ENCODE data around the gene FGGY.
A peak's percentile ranks its signal among the peaks of the same experiment; 100 is the strongest.

Gene FGGY

DNA sequence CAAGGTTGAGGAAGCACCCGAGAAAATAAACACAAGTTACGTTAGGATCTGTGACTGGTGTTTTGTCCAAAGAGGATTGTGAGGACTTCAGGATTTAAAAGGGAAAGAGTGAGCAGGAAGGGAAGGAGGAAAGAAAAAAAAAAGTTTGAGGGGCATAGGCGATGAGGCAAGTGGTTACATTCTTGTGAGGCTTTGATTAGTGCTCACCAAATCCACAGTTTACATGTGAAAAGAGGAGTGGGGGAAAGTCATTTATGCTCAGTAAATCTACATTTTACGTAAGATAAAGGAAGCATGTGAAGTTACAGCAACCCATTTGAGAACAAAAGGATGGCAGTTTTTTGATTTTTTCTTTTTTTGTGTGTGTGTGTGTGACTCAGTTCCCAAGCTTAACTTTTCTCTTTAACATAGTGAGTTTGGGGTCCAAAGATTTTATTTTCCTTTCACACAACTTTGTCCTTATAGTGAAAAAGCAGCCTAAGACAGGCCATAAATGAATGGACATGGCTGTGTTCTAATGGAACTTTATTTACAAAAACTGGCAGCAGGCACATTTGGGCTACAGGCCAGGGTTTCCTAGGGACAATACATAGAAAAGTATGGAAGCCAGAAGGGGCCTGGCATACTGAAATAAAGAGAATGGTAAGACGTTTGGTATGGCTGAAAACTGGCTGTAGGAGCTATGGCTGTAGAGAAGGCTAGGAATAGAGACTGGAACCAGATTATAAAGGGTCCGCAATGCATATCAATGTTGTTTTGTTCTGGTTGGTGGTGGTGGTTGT is 121.7 kb downstream of the FGGY start:
- no peak for DNase-seq

DNA sequence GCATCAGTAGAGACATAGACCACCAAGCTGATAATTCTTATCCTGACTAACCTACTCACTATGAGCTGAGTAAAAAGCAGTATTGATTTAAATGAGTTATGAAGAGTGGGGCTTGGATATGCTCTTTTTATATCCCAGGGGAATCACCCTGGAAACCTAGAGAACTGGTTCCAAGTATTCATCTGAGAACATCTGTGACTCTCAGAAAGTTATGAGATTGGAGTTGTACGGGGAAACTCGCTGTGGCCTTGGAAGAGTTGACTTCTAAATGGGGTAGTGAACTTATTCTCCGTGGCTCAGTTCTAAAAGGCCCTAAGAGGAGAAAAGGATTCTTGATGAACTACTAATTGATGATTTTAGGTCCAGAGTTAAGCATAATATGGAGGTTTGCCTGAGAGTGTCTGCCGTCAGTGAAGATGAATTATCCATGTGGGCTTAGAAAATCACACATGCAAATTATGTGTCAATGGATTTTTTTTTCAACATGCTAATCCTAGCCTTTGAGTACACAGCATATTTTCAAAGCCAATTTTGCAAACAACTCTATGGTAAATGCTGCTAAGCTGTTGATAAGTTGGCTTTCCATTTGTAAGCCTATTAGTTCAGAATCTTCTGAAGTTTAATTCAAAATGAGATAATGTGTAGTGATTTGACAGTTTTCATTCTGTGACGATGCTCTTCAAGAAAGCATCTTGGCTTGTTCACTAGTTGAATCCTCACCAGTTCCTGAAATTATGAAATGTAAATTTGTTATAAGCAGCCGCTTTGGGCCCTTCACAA is 122.7 kb downstream of the FGGY start:
- no peak for DNase-seq

DNA sequence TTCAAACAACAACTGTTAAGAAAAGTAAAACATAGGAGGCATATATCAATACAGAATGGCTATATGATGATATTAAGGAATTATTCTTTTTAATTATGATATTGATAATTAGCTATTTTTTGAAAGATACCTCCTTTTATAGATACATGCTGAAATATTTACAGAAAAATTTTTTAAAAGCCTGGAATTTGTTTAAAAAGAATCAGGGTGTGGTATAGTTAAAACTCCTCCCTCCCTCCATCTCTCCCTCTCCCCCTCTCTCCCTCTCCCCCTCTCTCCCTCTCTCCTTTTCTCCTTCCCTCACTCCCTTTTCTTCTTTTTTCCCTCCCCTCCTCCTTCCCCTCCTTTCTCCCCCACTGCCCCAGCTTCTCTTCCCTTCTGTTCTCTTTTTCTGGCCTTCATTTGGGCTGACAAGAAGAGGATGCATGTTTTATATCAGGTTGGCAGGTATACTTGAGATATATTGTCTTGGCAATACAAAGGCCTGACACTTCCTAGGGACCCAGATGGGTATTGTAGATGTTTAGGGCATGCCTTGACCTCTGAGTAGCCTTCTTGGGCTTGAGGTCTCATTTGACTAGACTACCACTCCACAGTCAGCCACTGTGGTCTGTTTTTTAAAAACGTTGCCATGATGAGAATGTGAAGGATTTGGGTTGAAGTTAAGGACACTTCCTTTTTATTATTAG is 124.5 kb downstream of the FGGY start:
- DNase-seq = no peak

DNA sequence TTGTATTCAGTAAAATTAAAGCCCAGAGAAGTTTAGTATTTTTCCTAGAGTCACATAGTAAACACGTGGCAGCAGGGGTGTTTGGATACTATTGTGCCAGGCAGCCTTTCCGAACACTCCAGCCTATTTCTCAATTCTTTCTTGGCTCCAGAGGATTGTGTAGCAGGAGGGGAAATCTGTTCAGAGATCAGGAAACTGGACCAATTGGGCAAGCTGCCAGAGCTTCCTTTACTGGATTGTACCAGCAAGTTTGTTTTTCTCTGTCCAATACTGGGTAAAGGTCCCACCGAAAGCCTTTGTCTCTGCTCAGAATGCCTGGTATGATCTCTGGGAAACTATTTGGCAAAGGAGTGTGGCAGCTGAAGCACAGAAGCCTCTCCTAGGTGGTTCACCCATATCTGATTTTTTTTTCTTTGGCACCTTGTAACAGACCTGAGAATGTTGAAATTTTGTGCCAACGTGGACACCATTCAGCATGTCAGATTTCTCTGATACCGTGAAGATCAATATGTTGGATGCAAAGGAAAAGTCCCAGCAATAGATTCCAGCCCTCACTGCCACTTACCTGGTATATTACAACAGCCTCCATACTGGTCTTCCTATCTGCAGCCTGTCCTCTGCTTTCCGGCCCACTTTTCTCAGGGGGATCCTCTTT is 126.2 kb downstream of the FGGY start:
- DNase-seq = no peak

DNA sequence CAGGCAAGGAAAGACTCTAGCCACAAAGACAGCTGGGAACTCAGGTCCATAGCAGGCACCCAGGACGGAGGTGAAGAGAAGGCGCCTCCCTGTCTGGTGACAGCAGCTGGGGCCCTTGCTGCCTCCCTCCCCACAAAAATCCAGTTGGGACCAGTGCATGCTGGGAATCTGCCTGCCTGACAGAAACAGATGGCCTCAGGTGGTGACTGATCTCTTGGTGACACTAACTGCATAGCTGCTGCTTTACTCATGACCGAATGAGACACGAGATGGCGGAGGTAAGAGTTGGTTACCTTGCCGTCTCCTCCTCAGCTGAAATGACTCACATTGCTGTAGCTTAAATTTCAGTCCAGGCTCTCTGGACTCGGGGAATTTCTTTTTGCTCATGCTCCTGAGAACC is 130.3 kb downstream of the FGGY start:
- DNase-seq = peak in 1 of 2 experiments; percentile 3

DNA sequence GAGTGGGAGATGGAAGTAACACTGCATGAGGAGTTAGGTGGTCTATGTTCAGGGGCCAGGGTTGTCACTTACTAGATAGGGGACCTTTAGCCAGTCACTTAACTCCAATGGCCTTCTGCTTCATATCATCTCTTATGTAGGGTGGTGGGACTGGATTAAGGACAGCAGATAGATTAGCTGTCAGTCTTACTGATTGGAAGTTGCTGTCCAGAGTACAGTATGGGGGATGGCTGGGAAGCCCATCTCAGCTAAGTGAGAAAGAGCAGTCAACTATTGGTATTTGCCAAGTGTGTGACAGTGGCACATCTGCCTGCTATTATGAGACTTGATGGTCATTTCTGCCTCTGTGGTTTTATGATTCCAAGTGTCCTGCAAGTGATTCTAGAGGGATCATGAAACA is 130.9 kb downstream of the FGGY start:
- no peak for DNase-seq

DNA sequence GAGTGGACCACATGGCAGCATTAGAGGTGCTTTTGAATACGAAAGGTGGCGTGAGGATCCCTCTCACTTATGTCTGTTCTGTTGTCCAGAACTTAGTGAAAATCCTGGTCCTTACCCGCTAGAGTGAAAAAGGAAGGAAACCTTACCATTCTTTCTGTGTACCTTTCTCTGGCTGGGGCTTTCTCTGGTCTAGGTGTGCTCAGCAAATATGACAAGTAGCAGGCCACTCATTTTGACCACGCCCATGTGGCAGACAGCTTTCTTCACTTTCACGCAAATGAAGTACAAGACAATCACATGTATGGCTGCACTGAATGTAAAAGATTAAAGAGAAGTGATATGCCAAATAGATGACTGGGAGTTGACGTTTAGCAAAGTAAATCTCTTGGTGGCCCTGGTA is 131.9 kb downstream of the FGGY start:
- DNase-seq = no peak

DNA sequence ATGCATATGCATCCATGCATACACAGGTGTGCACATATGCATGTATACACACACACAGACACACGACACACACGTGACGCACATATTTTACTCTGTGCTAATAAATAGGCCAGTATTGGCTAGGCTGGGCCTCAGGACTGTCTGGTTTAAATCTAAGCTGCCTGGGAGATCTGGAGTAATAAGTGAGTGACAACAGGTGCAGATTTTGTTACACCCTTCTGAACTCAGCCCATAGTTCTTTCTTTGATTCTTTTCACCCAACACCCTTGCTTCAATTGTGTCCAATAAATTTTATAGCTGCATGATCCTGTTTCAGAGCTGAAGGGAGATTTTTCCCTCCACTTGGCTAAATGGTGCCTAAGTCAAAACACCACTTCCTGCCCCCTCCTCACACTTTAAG is 132.8 kb downstream of the FGGY start:
- no peak for DNase-seq

DNA sequence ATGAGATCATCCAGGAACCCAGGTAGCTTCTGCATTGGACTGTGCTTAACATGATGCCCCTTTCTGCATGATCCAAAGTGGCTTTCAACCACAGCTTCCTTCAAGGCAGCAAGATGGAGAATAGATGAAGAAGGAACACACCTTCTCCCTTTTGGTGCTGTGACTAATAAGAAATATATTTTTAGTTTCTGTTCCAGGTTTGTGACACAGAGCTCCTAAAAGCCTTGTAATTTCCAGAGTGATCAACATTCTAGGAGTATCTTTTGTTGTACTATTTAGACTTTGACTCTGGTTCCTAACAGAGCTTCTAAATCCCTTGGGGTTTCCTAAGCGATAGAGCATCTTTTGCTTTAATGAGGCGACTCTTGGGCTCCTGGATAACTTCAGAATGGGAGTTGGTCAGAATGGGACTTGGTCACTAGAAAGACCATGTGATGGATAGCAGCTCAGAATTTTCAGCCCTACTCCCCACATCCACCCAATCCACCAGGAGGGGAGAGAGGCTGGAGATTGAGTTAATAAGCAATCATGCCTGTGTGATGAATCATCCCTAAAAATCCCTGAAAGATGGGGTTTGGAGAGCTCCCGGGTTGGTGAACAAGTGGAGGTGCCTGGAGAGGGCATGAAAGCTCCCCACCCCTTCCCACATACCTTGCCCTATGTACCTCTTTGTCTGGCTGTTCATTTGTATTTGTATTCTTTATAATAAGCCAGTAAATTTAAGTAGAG is 134.8 kb downstream of the FGGY start:
- DNase-seq = no peak

DNA sequence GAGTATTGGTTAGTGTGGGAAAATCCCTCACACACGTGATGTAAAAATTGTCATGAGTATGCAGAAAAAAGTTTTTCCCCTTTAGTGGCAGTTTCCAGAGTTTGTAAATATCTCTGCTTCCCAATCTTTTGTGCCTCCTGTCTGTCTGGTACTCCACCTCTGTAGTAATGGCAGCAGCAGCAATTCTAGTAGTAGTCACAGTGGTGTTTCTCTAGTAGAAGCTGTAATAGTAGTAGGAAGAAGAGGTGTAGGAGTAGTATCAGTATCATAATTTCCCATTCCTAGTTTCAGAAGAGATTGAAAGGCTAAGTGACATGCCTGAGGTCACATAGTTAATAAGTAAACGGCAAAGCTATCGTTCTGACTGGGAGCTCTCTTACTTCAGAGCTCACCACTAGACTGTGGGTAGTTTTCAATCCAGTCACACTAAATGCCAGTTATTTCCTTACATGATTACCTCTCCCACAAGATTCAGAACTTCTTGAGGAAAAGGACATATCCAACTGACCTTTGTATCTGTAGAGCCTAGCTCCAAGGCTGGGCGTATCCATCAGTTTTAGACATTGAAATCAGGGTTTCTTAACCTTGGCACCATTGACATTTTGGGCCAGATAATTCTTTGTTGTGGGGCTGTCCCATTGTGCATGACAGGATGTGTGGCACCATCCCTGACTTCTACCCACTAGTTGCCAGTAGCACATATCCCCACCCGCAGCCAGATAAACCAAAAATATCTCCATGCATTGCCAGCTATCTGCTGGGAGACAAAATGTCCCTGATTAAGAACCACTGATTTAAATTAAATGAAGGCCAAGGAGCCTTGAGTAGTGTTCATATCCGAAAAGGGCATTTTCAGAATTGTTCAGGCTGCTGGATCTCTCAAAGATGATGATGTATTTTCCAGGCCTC is 135.9 kb downstream of the FGGY start:
- no peak for DNase-seq

DNA sequence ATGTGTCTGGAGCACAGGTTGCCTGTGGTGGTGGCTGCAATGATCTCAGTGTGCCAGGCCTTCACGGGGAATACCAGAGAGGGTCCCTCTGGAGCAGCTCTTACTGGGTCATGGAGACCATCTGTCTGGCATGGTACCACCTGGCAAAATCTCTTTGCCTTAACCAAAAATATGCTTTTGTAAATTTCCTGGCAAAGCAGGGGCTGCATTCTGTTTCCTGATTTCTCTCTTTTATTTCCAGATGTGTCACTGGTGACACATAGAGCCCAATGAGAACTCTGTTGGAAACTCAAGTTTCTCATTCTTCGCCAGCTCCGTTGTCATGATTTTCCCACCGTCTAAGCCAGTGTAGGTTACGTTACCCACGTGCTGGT is 136.5 kb downstream of the FGGY start:
- DNase-seq = no peak

DNA sequence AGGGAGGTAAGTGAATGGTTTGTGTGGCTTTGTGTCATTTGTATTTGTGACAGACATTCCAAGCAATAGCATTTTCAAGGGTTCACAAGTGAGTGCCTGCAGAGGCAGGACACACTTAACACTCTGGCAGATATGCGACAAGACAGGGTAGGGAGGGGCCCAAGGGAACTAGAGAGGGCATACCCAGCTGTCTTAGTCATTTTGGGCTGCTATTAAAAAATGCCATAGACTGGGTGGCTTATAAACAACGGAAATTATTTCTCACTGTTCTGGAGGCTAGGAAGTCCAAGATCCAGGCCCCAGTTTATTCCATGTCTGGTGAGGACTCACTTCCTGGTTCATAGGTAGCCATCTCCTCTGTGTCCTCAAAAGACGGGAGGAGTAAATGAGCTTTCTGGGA is 137.4 kb downstream of the FGGY start:
- DNase-seq = no peak

DNA sequence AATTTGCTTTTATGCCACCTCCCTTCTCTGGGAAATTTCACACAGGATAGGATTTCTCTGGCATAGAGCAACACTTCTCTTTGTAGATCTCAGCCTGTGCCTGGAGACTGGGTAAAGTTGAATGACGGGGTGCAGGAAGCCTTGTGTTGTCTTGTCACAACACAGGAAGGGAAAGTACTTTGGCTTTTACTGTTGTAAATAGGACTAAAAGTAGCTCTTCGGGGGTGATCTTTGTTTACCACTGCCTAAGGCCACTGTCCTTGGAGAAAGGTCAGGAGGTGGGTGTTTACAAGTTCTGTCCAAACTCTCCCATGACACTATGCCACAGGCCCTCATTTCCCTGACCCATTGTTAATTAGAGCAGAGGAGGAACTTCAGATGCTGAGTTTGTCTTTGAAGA is 139.7 kb downstream of the FGGY start:
- DNase-seq = no peak

DNA sequence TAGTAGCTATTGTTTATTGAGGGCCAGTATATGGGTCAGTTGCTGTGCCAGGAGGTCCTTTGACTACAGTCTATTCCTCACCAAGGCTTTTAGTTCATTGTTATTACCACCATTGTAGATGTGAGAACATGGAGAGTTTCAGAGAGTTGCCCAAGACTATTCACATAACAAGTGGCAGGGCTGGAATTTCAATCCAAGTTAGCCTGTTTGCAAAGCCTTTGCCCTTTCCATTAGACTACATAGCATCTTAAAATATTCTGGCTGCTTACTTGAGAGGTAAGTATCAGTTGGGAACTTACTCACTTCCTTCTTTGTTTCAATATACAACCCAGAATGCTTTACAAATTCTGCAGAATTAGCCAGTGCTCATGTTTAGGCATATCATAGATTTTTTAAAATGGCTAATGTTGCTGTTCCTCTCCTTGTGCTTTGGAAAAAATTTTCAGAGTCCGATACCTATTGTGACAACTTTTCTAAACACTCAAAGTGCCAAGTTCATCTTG is 141.2 kb downstream of the FGGY start:
- no peak for DNase-seq

DNA sequence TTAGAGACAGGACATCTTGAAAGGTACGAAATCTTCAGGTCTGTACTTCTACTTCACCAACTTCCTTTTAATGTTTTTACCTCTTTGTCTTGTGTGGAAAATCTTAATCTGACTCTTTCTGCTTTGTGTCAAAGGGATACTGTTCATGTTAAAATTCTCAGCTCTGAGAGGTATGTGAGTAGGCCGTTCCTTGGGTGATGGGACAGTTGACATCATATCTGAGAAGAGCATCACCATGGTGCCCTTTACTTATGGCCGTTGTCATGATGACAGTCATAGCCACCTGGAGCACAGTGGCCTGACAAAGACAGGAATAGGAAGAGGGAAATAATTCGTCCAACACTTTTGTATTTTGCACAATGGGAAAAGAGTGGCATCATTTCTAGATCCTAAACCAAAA is 145.6 kb downstream of the FGGY start:
- no peak for DNase-seq

DNA sequence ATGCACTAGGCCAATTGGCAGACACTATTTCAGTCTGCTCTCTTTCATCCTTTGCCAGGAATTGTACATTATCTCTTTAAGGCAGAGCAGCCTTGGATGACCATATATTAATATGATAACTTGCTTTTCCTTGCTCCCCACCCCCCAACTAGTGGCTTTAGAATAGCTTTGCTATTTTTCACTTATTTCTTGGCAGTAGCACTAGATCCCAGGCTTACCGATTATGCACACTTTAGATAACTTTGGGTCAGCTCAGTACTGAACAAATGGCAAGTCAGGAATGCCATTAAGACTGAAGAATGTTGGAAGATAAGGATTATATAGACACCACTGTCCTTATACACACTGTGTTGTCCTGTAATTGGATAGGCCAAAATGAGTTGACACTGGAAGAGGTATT is 146.4 kb downstream of the FGGY start:
- no peak for DNase-seq

DNA sequence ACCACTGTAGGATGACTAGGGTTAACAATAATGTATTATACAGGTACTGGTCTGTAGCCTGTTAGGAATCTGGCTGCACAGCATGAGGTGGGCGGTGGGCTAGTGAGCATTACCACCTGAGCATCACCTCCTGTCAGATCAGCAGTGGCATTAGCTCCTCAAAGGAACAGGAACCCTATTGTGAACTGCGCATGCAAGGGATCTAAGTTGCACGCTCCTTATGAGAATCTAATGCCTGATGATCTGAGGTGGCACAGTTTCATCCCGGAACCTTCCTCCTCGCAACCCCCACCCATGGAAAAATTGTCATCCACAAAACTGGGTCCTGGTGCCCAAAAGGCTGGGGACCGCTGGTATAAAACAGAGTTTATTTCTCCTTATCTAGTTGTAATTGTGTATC is 147.6 kb downstream of the FGGY start:
- DNase-seq = no peak

DNA sequence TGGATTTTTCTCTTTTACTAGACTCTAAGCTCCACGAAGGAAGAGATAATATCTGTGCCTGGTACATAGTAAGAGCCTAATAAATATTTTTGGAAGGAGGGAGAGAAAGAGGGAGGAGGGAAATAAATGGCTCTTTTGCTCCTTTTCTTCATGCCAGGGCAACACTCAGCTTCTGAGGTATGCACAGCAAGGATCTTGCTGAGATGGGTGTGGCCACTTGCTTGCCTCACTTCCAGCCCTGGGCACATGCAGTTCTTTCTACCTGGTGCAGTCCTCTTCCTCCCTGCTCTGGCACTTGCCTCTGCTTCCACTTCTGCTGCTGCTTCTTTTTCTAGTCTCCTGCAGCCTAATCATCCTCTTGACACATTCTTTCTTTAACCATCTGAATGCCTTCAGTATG is 148.1 kb downstream of the FGGY start:
- no peak for DNase-seq

DNA sequence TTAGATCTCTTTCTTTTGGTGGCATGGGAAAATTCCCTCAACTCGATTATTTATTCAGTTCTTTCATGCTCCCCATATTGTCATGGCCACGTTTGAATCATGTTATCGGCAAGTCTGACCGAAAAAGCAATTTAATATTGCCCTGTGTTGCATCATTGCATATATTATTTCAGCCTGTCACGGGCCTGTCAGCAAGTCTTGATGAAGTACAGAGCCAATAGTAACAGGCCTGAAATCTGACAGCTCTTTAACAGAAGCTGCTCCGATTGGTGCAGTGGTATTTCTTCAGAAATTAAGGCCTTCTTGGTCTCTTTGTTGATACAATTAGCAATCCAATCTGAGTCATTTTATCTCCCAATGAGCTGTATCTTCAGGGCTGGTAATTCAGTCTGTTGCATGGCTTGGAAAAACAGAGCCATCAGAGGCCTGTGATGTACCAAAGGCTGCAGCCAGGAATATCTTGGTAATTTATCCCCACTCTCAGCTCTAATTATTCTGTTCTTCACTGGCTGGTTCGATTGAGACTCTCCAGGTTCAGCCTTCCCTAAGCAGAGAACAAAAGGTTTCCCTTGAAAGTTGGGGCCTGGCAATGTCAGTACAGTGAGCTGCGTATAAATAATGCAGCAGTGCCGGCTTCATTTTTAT is 149.5 kb downstream of the FGGY start:
- no peak for DNase-seq

DNA sequence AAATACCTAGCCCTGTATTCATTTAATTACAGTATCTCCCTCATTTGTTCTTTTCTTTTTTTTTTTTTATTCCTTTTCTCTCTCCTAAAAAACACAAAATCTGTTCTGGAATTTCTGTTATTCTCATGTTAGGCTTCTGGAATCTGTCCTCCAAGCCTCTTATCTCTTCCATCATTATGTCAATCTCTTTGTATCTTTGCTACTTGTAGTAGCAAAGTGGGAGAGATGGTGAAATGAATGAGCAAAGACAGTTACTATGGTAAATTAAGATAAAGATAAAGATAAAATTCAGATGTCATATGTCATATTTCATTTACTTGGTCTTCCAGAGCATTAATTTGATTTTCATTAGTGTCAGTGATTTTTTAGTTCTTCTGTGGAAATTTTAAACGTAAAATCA is 155.1 kb downstream of the FGGY start:
- DNase-seq = no peak

DNA sequence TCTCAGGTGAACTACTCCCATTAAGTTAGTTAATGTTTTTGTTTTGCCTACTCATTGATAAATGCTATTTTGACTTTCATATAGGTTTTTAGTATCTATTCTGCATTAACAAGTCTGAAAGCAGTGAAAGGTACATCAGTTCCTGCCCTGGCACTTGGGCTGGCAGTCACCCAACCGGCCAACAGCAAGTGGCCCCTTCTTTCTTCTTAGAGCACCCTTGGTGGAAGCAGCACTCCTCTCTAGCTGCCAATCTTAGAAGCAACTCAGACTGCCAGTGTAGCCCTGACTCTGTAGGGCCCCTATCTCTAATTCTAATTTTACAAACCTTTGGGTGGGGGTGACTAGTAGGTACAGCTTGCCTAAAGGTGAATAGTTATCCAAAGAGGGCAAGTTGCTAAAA is 155.7 kb downstream of the FGGY start:
- DNase-seq = no peak
